Suppressor macrophage treated with lipopolysaccharide for 1 hour (primary cell): ENCODE measurements around the gene DIPK1C.
A peak's percentile ranks its signal among the peaks of the same experiment; 100 is the strongest.

Experiments
- DNase-seq, 3 donors: peaks; one replicate each; pipeline ENCODE4 v3.0.0-alpha.2; 2020 to 2022

Gene DIPK1C

GRCh38 chr18:74447404-74448152, 9.5 kb downstream of the DIPK1C start:
- DNase-seq: no peak

DNA sequence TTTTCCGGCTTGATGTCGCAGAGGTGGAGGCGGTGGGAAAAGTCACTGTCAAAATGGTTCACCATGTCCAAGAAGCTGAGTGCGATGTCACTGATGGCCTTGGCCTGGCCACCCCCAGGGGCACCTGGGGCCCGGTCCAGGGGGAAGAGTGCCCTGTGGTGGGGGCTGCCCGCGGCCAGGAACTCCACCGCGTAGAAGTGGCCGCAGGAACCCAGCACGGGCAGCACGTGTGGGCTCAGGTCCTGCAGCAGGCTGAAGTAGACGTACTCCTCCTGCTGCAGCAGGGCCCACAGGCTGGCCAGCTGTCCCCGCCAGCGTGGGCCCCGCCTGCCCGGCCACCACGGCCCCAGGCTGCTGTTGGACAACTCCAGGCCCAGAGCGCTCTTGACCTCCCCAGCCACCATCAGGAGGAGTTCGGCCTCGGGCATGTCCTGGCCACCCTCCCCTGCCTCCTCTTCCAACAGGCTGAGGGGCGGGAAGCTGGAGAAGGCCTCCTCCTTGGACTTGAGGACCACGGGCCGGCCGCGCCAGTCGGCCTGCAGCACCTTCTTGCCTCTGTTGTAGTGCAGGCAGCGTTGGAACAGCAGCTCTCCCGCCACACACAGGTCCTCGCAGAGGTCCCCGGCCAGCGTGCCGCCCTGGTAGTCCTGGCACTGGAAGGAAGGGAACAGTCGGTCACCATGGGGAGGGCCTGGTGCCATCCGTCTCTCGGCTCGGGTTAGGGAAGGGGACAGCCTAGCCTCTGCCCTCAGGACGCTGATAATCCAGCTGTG, 10.3 kb downstream of the DIPK1C start:
- DNase-seq: no peak

GRCh38 chr18:74446178-74446577, 10.9 kb downstream of the DIPK1C start:
- no peak for DNase-seq

DNA sequence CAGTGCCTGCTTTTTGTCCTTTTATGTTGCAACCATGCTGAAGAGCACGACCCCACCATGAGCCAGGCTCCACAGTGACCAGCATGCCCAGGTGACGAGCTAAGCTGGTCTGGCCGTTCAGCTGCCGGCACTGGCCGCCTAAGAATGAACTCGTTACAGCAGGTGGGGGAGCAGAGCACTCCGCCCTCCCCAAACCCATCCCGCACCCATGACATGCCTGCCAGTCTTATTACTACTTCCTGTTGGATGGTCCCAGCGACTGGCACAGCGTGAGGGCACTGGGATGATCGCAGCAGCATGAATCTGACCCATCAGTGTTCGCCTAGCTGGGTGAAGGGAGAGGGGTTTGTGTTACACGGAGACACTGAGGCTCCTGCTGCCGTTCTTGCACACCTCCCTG, 11.5 kb downstream of the DIPK1C start:
- DNase-seq: no peak

DNA sequence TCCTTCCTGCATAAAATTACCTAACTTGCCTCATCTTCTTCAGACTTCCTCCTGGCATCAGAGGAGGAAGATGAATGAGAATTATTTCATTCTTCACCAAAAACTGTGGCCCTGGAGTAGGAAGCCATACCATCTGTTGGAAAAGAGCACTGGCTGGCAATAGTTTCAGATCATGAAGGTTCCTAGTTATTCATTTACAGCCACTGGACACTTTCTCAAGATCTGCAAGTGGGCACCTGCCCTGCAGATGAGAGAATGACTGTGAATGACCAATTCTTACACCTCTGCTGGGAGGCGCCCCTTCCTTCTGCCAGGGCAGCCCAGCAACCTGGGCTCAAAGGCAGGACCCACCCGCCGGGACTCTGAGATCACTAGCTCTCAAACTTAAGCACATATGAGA, 13.0 kb downstream of the DIPK1C start:
- DNase-seq: no peak

GRCh38 chr18:74440808-74441427, 16.2 kb downstream of the DIPK1C start:
- DNase-seq: no peak

DNA sequence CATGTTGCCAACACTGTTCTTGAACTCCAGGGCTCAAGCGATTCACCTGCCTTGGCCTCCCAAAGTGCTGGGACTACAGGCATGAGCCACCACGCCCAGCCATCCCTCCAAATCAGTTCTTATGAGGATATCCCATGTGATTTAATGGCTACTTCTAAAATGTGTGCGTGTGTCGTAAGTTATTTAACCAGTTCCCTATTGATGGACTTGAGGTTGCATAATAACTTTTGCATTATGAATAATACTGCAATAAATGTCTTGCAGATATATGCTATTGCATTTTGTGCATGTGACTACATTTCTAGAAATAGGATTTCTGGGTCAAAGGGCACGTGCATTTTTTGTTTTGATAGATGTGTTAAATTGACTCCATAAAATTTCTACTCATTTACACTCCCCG, 19.0 kb downstream of the DIPK1C start:
- peak in 2 of 3 donors; percentile 8 to 45 for DNase-seq

DNA sequence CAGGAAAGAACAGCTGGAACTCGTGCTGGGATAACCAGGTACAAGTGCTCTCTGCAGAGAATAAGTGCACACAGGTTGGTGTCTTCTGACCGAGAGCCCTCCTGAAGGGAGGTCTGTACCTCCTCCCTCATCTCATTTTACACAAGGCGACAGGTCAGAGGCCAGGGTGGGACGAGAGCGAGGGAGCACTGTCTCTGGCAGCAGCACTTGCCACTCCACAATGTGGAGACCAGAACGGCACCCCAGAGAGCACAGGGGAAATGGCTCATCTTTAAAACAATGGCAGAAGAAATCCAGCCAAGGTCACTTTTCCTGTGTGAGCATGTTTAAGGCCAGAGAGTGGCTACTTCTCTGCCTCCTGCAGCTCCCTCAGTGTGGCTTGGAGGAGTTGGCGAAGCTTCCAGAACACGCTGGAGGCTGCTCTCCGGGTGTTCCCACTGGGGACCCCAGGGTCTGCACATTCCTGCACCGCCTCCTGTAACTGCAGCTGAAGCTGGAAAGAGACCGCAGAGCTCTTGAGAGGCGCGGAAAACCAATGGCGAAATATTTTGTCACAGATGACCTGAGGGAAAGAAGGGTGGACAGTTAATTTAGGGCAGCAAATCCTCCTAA, 20.8 kb downstream of the DIPK1C start:
- no peak for DNase-seq

- no peak for DNase-seq
Measured at GRCh38 chr18:74435740-74436139, 21.4 kb downstream of the DIPK1C start.

DNA sequence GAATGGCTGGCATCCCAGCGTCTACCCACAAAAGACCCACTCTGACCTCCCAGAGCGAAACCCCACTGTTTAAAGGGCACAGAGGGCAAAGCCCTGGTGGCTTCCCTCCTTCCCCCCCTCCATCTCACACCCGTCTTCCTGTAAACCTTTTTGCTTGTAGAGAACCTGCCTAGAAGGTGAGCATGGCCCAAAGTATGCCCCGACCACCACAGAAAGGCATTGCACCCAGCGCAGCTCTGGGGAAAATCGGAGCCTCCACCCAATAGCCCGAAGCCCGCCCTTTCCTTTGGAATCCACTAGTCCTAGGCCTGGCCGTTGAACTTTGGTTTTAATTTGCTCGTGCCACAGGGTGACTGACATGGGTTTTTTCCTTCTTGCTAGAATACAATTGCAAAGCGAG, 22.6 kb downstream of the DIPK1C start:
- DNase-seq: no peak

- DNase-seq: no peak
Measured at GRCh38 chr18:74430806-74431571, 26.1 kb downstream of the DIPK1C start.

DNA sequence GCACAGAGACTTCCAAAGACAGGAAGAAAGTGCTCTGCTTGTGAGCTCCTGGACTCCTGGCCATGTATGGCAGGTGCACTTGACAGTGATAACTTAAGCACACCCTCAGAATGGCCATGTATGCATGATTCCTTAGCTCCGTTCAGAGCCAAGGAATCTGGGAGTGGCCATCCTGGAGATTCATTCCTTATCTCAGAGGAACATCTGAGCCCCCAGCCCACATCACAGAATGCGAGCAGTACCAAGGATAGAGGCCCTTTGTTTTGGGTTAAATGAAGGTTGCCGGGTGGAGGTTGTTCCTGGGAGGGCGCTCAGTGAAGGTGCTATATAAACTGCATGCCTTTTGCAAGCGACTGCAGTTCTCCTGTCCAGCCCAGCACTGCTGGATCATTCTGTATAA, 26.9 kb downstream of the DIPK1C start:
- DNase-seq: no peak

GRCh38 chr18:74429096-74429495, 28.0 kb downstream of the DIPK1C start:
- no peak for DNase-seq

- no peak for DNase-seq
Measured at GRCh38 chr18:74427442-74428112, 29.5 kb downstream of the DIPK1C start.

DNA sequence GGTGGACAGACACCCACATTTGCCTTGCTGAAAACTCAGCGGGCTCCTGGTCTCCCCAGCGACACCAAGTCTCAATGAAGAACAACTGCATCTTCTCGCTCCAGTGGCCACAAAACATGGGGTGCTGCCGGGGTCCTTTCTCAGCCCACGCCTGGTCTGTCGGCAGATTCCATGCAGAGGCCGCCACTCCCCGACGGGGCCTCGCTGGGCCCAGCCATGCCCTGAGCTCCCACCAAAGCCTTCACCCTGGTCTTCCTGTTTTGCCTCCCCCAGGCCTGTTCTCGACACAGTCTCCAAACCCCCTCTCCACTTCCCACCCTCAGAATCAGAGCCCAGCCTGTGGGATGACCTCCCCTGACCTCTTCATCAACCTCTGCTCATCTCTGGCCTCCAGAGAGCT, 31.2 kb downstream of the DIPK1C start:
- DNase-seq: no peak

DNA sequence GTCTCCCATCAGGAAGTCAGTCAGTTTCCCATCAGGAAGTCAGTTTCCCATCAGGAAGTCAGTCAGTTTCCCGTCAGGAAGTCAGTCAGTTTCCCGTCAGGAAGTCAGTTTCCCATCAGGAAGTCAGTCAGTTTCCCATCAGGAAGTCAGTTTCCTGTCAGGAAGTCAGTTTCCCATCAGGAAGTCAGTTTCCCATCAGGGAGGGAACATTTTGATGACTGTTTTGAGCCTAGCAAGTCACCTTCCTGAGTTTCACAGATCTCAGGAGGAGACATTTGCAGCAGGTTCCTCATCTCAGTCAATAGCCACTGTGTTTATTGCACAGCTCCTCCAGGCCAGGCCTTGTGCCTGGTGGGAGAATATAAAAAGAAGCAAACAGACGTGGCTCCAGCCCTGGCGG, 31.9 kb downstream of the DIPK1C start:
- no peak for DNase-seq

- no peak for DNase-seq
Measured at GRCh38 chr18:74422541-74422940, 34.6 kb downstream of the DIPK1C start.

DNA sequence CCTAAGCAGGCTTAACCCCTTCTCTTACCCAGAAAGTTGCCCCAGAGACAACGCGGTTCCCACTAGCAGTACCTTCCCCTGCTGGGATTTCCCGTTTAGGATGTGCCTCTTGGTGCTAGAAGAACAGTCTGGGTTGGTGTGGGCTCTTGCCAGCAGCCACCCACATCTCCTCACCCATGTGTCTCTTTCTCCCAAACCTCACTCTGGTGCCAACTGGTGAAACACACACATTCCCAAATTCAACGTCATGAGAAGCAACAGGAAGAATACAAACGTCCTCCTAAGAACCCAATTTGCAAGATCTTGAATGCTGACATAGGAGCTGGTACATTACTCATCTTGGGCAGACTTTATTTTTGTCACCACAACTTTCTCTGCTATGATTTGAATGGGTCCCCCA, 36.2 kb downstream of the DIPK1C start:
- DNase-seq: no peak

GRCh38 chr18:74420481-74420880, 36.6 kb downstream of the DIPK1C start:
- DNase-seq: no peak

- DNase-seq: no peak
Measured at GRCh38 chr18:74419761-74420160, 37.3 kb downstream of the DIPK1C start.

- DNase-seq: no peak
Measured at GRCh38 chr18:74418023-74418422, 39.1 kb downstream of the DIPK1C start.

- no peak for DNase-seq
Measured at GRCh38 chr18:74416124-74416523, 41.0 kb downstream of the DIPK1C start.
